ENCODE data around the gene STX3.
A peak's percentile ranks its signal among the peaks of the same experiment; 100 is the strongest.

STX3 gene

GRCh38 chr11:59754859-59755700 is at the start of gene STX3:
TSS of gene STX3 (plus strand) at chr11:59755376. CDS start at chr11:59755606, 230 bp downstream.
- TF ChIP-seq CTCF (conservative IDR thresholded peaks at IDR 0.05; ENCODE audit: low read depth, low read length): no peak
- peak within 1 kb of the TSS; percentile 88 for H3K4me3 ChIP-seq (ENCODE audit: low read depth, low read length)
- DNase-seq (ENCODE audit: low read depth): peak; percentile 69

GRCh38 chr11:59706518-59707285 is 48.5 kb upstream of the STX3 start:
- peak; percentile 83 for DNase-seq (ENCODE audit: low read depth)
- H3K4me3 ChIP-seq (ENCODE audit: low read depth, low read length): no peak overlapping the region
- no peak for TF ChIP-seq CTCF (conservative IDR thresholded peaks at IDR 0.05; ENCODE audit: low read depth, low read length)

- H3K4me3 ChIP-seq (ENCODE audit: low read depth, low read length): no peak overlapping the region
- DNase-seq (ENCODE audit: low read depth): no peak
- no peak for TF ChIP-seq CTCF (conservative IDR thresholded peaks at IDR 0.05; ENCODE audit: low read depth, low read length)
These were observed 47.8 kb upstream of the STX3 start for GRCh38 chr11:59707371-59707770.

GRCh38 chr11:59708537-59708936 is 46.6 kb upstream of the STX3 start:
- peak; percentile 27 for DNase-seq (ENCODE audit: low read depth)
- no peak overlapping the region for H3K4me3 ChIP-seq (ENCODE audit: low read depth, low read length)
- no peak for TF ChIP-seq CTCF (conservative IDR thresholded peaks at IDR 0.05; ENCODE audit: low read depth, low read length)

GRCh38 chr11:59710136-59710847 is 44.9 kb upstream of the STX3 start:
- DNase-seq (ENCODE audit: low read depth): no peak
- TF ChIP-seq CTCF (conservative IDR thresholded peaks at IDR 0.05; ENCODE audit: low read depth, low read length): no peak
- H3K4me3 ChIP-seq (ENCODE audit: low read depth, low read length): no peak overlapping the region

GRCh38 chr11:59713745-59714144 is 41.4 kb upstream of the STX3 start, which contains the start of gene OR10V1:
TSS of gene OR10V1 (minus strand) at chr11:59713845. CDS start at chr11:59713845, 0 bp downstream.
- no peak within 1 kb of the TSS for H3K4me3 ChIP-seq (ENCODE audit: low read depth, low read length)
- no peak for DNase-seq (ENCODE audit: low read depth)
- TF ChIP-seq CTCF (conservative IDR thresholded peaks at IDR 0.05; ENCODE audit: low read depth, low read length): no peak
